A549 (cell line): ENCODE data around the gene FAHD2A. TPM values are rescaled to one million over a fixed set of nuclear protein-coding genes. Genes with fewer than 3 reads are reported as not detected.

Source experiments
- ATAC-seq, 2 experiments: fragments of 200-7000 bp in 1 of 2; fragments of >200 bp in 1 of 2; cut with Nextera tagmentation in 1 of 2; cut with Tn5 transposase in 1 of 2; 3 replicates each; pipeline versions ENCODE4 v1.8.0 to v1.9.1; 2018 to 2020; ENCODE audit warnings: mild to moderate bottlenecking in 1 of 2, moderate library complexity in 1 of 2
- CTCF ChIA-PET: fragments of 300-600 bp; sonication (Branson Sonifier 250); formaldehyde crosslinking; extraction: SDS; loops from one replicate; lab custom pipeline; 2021; ENCODE audit warnings: antibody characterized with exemption, inconsistent platforms; lab: Yijun Ruan, JAX
- POLR2A ChIA-PET: fragments of 350-600 bp; formaldehyde crosslinking; extraction: SDS; loops from one replicate; lab custom pipeline; 2021; ENCODE audit warnings: antibody characterized with exemption, inconsistent platforms; lab: Yijun Ruan, JAX
- DNase-seq, 2 experiments: peaks; one replicate each; pipeline versions ENCODE4 v3.0.0 to v3.0.0-alpha.2; 2011 to 2016; ENCODE audit warnings: low read depth in 1 of 2, low spot score in 1 of 2
- FAIRE-seq: peaks from 2 replicates; lab custom pipeline; 2011; peaks lifted over from hg19 to GRCh38; lab: Jason Lieb, UNC
- H3K27ac ChIP-seq, 2 experiments: fragments of >200 bp; sonication (Bioruptor Twin); formaldehyde crosslinking; 3 replicates each; pipeline ENCODE4 v1.5.1; 2016 to 2017
- H3K4me1 ChIP-seq: fragments of >200 bp; sonication (Bioruptor Twin); formaldehyde crosslinking; 3 replicates; pipeline ENCODE4 v1.6.1; 2016
- H3K4me2 ChIP-seq: fragments of >200 bp; sonication (Bioruptor Twin); formaldehyde crosslinking; 3 replicates; pipeline ENCODE4 v1.6.1; 2016
- H3K4me3 ChIP-seq: fragments of >200 bp; sonication (Bioruptor Twin); formaldehyde crosslinking; 3 replicates; pipeline ENCODE4 v1.5.1; 2016
- H3K9me3 ChIP-seq: fragments of >200 bp; sonication (Bioruptor Twin); formaldehyde crosslinking; 3 replicates; pipeline ENCODE4 v1.6.1; 2016
- CTCF ChIP-seq: fragments of >200 bp; sonication (Bioruptor Twin); formaldehyde crosslinking; IDR thresholded peaks from 3 replicates; pipeline ENCODE4 v1.5.1; 2016
- EHMT2 ChIP-seq: fragments of 200-600 bp; sonication (generic); IDR thresholded peaks from 2 replicates; pipeline ENCODE4 v1.6.1; 2016; ENCODE audit warnings: antibody characterized with exemption, low read depth, mild to moderate bottlenecking, moderate library complexity
- ELK1 ChIP-seq: fragments of 150-350 bp; IDR thresholded peaks from 2 replicates; pipeline ENCODE4 v1.6.1; 2014; ENCODE audit warnings: low read depth, mild to moderate bottlenecking, low read length
- FOXS1 ChIP-seq: fragments of 250-450 bp; sonication (Bioruptor Pico); IDR thresholded peaks from 2 replicates; pipeline ENCODE4 v1.5.0; 2020; ENCODE audit warnings: mild to moderate bottlenecking, moderate library complexity
- HDAC2 ChIP-seq: fragments of 200-600 bp; sonication (generic); IDR thresholded peaks from 2 replicates; pipeline ENCODE4 v1.6.1; 2016
- HEYL ChIP-seq: fragments of 250-450 bp; sonication (Bioruptor Pico); IDR thresholded peaks from 2 replicates; pipeline ENCODE4 v1.8.0; 2021; ENCODE audit warnings: mild to moderate bottlenecking, moderate library complexity
- HOXA7 ChIP-seq: fragments of 250-450 bp; sonication (Bioruptor Pico); IDR thresholded peaks from 2 replicates; pipeline ENCODE4 v1.5.0; 2020; ENCODE audit warnings: mild to moderate bottlenecking, moderate library complexity
- KDM5A ChIP-seq: fragments of 200-600 bp; sonication (generic); IDR thresholded peaks from 2 replicates; pipeline ENCODE4 v1.6.1; 2016; ENCODE audit warnings: antibody characterized with exemption, mild to moderate bottlenecking
- MAFK ChIP-seq: fragments of 450-650 bp; IDR thresholded peaks from 2 replicates; pipeline ENCODE4 v1.6.1; 2014; ENCODE audit not compliant: partially characterized antibody
- MAZ ChIP-seq: fragments of 150-350 bp; IDR thresholded peaks from 2 replicates; pipeline ENCODE4 v1.6.1; 2014; ENCODE audit warnings: antibody characterized with exemption, low read depth, low read length, borderline replicate concordance
- NR3C1 ChIP-seq: fragments of >200 bp; sonication (Bioruptor Twin); formaldehyde crosslinking; IDR thresholded peaks from 3 replicates; pipeline ENCODE4 v1.6.1; 2017
- RARB ChIP-seq: fragments of 250-450 bp; sonication (Bioruptor Pico); IDR thresholded peaks from 2 replicates; pipeline ENCODE4 v1.8.0; 2021; ENCODE audit warnings: mild to moderate bottlenecking, moderate library complexity
- TP53 ChIP-seq: fragments of 250-450 bp; sonication (Bioruptor Pico); IDR thresholded peaks from 2 replicates; pipeline ENCODE4 v1.5.0; 2021; ENCODE audit warnings: mild to moderate bottlenecking, moderate library complexity
- whole genome bisulfite sequencing: methylation state at CpG from one replicate; pipeline ENCODE4 v1.1.6; 2017; ENCODE audit errors: missing lambda C conversion rate; 5-methylcytosine and 5-hydroxymethylcytosine counted together
- polyA plus RNA-seq, 4 experiments: library from polyadenylated mRNA; depleted of rRNA in 3 of 4; stranded (reverse); fragments of >200 nt; fragmentation: RNase III in 1 of 4; extraction: RNeasy Plus Mini Kit Qiagen cat#74134 plus additional on column Dnase treatment in 1 of 4; gene quantifications; 2 replicates in 3 of 4; 3 replicates in 1 of 4; pipeline ENCODE4 v1.2.3, GENCODE V29; 2011 to 2017
- TF ChIP-seq, protein P1 (sequence below): fragments of >200 bp; sonication (Bioruptor Twin); formaldehyde crosslinking; IDR thresholded peaks from 3 replicates; pipeline ENCODE4 v1.6.1; 2016

FAHD2A gene
- polyA plus RNA-seq, 2 of the 4 experiments (the other 2 are of a cell fraction), result 28.1 to 33.0 TPM

DNA sequence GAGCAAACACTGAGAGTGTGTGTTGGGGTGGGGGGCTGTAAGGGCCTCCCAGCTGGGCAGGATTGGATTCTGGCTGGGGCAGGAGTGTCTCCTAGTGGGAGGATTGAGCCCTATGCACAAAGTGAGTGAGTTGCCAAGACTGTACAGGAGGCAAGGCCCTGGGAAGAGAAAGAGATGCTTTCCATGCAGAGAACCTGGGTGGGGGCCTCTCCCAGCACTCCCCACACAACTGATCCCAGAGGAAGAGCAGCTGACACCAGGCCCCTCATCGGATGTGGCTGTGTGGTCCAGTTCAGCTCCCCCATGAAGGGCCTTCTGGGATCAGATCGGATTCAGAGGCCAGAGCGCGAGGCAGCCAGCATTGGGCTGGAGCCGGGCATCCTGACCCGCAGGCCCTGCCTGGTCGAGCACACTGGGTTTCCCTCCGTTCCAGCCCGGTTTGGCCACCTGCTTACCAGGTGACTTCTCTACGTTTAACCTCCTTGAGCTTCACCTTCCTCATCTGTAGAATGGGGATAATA, 49.4 kb upstream of the FAHD2A start:
- FAIRE-seq, result no peak
- CTCF ChIA-PET, result interaction anchor here (1.7 to 4.1 kb wide), 2 partner anchors 8 to 36 kb away, joined by 4 to 20 read pairs; no protein-coding TSS in a partner anchor

DNA sequence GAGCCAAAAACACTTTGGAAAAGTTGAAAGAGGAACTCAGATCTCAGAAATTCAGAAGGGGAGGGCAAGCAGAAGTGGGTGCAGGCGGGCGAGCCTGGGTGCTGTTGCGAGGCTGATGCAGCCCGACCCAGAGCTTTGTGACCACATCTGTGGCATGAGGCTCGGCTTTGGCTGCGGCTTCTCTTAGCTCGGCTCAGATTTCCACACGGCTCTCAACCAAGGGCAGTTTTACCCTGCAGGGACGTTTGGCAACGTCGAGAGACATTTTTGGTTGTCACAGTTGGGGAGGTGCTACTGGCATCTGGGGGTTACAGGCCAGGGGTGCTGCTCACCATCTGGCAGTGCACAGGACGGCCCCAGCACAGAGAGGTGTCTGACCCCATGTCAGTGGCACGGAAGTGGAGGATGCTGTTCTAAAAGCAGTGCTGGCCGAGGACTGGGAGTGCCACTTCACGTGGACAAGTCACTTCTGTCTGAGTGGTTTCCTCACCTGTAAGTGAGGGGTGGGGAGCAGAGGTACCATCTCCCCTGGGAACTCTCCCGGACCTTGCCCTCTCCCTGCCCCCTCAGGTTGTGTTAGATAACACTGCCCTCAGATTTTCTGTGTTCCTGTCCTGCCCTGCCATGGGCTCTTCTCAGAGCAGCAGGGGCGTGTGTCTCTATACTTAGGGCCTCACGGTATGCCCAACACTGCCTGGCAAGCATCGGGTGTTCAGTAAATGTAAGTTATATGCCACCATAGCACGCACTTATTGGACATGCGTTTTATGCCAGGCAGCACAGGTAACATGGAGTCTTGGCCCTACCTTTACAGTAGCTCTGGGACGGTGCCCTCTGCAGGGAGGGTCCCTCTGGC, 48.7 kb upstream of the FAHD2A start:
- TF ChIP-seq HOXA7 (CRISPR knock-in tag) (no peak), FOXS1 (CRISPR knock-in tag) (no peak), EHMT2 (no peak), TP53 (CRISPR knock-in tag) (no peak), MAZ (no peak), KDM5A (no peak)
- Histone ChIP-seq H3K4me1 (no peaks in the 10 kb centered on the region), H3K9me3 (0 out of 3 replicates have a peak, but pooled peaks cover 3% of the 10 kb centered on the region), H3K4me2 (no peak overlapping the region), H3K4me3 (no peak overlapping the region), H3K27ac (no peak overlapping the region)
- FAIRE-seq, result no peak
- whole genome bisulfite sequencing, result 45% methylated on average over 22 of the region's 22 CpGs
- no peak for DNase-seq
- ChIA-PET CTCF (interaction anchor here (1.7 to 4.1 kb wide), 2 partner anchors 9 to 35 kb away, joined by 4 to 20 read pairs; no protein-coding TSS in a partner anchor), POLR2A (no interaction called here)
- ATAC-seq, result no peak

More for the DNA sequence above, 49.4 kb upstream of the FAHD2A start:
- 0 out of 3 replicates have a peak, but pooled peaks cover 3% of the 10 kb centered on the region for H3K9me3 ChIP-seq
- H3K4me1 ChIP-seq, result no peaks in the 10 kb centered on the region
- no peak for ATAC-seq
- no peak overlapping the region for H3K4me2 ChIP-seq
- POLR2A ChIA-PET, result no interaction called here
- TF ChIP-seq MAZ (no peak), NR3C1 (no peak)
- DNase-seq, result no peak
- no peak overlapping the region for H3K27ac ChIP-seq
- WGBS, result 58% methylated on average over 9 of the region's 10 CpGs
- H3K4me3 ChIP-seq, result no peak overlapping the region

GRCh38 chr2:95354469-95354901, 48.0 kb upstream of the FAHD2A start:
- H3K4me1 ChIP-seq, result no peaks in the 10 kb centered on the region
- H3K27ac ChIP-seq, result no peak overlapping the region
- TF ChIP-seq, protein P1, sequence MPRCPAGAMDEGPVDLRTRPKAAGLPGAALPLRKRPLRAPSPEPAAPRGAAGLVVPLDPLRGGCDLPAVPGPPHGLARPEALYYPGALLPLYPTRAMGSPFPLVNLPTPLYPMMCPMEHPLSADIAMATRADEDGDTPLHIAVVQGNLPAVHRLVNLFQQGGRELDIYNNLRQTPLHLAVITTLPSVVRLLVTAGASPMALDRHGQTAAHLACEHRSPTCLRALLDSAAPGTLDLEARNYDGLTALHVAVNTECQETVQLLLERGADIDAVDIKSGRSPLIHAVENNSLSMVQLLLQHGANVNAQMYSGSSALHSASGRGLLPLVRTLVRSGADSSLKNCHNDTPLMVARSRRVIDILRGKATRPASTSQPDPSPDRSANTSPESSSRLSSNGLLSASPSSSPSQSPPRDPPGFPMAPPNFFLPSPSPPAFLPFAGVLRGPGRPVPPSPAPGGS, result no peak
- TF ChIP-seq ELK1 (no peak), CTCF (no peak), HDAC2 (no peak), HEYL (no peak), MAFK (no peak), RARB (CRISPR knock-in tag) (no peak)
- ChIA-PET POLR2A (no interaction called here), CTCF (interaction anchor here (4.1 kb wide), 1 partner anchor 9 kb away, joined by 20 read pairs; no protein-coding TSS in a partner anchor)
- ATAC-seq, result no peak
- H3K4me3 ChIP-seq, result no peak overlapping the region
- no peak for DNase-seq
- no peak overlapping the region for H3K4me2 ChIP-seq
- no peak for FAIRE-seq
- H3K9me3 ChIP-seq, result 0 out of 3 replicates have a peak, but pooled peaks cover 3% of the 10 kb centered on the region
- WGBS, result 79% methylated on average over 5 of the region's 5 CpGs
